ENCODE data around the gene HSD17B8. TPM values are rescaled to one million over a fixed set of nuclear protein-coding genes. Genes with fewer than 3 reads are reported as not detected.

HSD17B8 gene
- total RNA-seq, 6 donors from 2014 or later = 8.2 to 39.3 (median 28.7) TPM

DNA sequence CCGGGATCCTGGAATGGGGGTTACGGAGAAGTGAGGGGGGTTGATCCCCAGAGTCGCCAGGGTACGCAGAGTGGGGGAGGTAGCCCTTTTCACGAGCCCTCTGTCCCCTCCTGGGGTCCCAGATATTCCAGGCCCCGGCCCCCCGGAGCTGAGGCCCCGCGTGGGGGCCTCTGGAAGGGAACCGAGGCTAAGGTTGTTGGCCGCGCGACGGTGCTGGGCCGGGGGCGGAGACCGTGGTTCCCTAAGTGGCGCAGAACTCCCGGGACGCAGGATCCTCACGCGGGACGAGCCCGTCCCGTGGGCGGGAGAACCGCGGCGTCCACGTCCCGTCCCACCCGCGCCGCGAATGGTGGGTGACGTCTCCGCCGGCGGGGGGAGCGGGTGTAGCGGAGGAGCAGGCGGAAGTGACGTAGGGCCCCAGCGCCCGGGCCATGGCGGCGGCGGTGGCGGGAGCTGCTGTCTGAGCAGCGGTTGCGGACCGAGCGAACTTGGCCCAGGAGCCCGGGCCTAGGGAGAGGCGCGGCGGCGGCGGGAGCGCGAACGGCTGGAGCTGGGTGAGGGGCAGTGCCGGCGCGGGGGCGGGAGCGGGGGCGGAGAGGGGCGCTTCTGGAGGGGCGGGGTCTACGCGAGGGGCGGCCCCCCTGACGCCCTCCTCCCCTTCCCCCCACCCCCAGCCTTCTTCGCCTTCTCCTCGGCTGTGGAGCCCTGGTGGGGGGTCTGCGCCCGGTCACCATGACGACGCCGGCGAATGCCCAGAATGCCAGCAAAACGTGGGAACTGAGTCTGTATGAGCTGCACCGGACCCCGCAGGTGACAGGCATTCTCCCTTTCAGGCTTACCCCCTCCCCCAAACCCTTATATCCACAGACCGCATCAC lies 3.9 kb downstream of the HSD17B8 start, which contains the start of gene RING1:
RING1 (plus strand) TSS at position 410 of the 877 bp plus-strand sequence; CDS start at position 733, 323 bp downstream.
- ATAC-seq (ENCODE audit: low FRiP score in 2 of 2) = peak; percentile 75 to 93
- H3K4me3 ChIP-seq = peak within 1 kb of the TSS; percentile 62 to 91 (median 82)
- H3K27ac ChIP-seq = peak within 1 kb of the TSS; percentile 84 to 94 (median 90)
- DNase-seq = peak; percentile 91 to 97
- H3K9me3 ChIP-seq = no peaks in the 10 kb centered on the region
- no peaks in the 10 kb centered on the region for H3K27me3 ChIP-seq
- H3K36me3 ChIP-seq = peaks cover 4 to 30% (median 17%) of the 10 kb centered on the region in 4 donors
- WGBS, 2 donors = 0 to 2% methylated on average over 17 to 18 of the region's 86 CpGs
- TF ChIP-seq, protein P1, sequence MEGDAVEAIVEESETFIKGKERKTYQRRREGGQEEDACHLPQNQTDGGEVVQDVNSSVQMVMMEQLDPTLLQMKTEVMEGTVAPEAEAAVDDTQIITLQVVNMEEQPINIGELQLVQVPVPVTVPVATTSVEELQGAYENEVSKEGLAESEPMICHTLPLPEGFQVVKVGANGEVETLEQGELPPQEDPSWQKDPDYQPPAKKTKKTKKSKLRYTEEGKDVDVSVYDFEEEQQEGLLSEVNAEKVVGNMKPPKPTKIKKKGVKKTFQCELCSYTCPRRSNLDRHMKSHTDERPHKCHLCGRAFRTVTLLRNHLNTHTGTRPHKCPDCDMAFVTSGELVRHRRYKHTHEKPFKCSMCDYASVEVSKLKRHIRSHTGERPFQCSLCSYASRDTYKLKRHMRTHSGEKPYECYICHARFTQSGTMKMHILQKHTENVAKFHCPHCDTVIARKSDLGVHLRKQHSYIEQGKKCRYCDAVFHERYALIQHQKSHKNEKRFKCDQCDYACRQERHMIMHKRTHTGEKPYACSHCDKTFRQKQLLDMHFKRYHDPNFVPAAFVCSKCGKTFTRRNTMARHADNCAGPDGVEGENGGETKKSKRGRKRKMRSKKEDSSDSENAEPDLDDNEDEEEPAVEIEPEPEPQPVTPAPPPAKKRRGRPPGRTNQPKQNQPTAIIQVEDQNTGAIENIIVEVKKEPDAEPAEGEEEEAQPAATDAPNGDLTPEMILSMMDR (IDR thresholded peaks at IDR 0.05) = peak in 3 of 6 experiments; percentile 15 to 34 (median 31)
- peak in 1 of 4 donors; percentile 58 for TF ChIP-seq EP300 (IDR thresholded peaks at IDR 0.05)
- TF ChIP-seq POLR2AphosphoS5 (IDR thresholded peaks at IDR 0.05) = peak; percentile 100
- peak; percentile 68 to 99 (median 94) for TF ChIP-seq POLR2A (IDR thresholded peaks at IDR 0.05)
- H3K4me1 ChIP-seq = peaks cover 37 to 54% (median 41%) of the 10 kb centered on the region in 4 donors

DNA sequence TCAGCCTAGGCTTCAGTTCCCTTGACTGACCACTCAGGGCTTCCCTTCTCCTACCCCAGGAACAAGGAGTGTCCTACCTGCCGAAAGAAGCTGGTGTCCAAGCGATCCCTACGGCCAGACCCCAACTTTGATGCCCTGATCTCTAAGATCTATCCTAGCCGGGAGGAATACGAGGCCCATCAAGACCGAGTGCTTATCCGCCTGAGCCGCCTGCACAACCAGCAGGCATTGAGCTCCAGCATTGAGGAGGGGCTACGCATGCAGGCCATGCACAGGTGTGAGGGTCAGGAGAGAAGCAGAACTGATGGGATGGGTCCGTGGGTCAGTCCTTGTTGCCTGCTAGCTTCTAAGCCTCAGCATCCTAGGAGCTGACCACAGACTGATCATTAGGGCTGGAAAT lies 5.4 kb downstream of the HSD17B8 start:
- 94 to 100% methylated on average over 4 to 10 of the region's 10 CpGs for WGBS, 2 donors
- ATAC-seq (ENCODE audit: low FRiP score in 2 of 2) (no peak), DNase-seq (no peak)
- Histone ChIP-seq H3K4me1 (peaks cover 35 to 49% (median 40%) of the 10 kb centered on the region in 4 donors), H3K9me3 (no peaks in the 10 kb centered on the region), H3K4me3 (no peak overlapping the region), H3K27ac (no peak overlapping the region), H3K27me3 (no peaks in the 10 kb centered on the region), H3K36me3 (peaks cover 0 to 24% (median 12%) of the 10 kb centered on the region in 4 donors)
- no peak for TF ChIP-seq EP300 (IDR thresholded peaks at IDR 0.05)
- TF ChIP-seq POLR2A (IDR thresholded peaks at IDR 0.05) = no peak
- TF ChIP-seq, protein P1 (IDR thresholded peaks at IDR 0.05) = no peak
- no peak for TF ChIP-seq POLR2AphosphoS5 (IDR thresholded peaks at IDR 0.05)

DNA sequence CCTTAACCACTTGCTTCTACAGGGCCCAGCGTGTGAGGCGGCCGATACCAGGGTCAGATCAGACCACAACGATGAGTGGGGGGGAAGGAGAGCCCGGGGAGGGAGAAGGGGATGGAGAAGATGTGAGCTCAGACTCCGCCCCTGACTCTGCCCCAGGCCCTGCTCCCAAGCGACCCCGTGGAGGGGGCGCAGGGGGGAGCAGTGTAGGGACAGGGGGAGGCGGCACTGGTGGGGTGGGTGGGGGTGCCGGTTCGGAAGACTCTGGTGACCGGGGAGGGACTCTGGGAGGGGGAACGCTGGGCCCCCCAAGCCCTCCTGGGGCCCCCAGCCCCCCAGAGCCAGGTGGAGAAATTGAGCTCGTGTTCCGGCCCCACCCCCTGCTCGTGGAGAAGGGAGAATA lies 6.7 kb downstream of the HSD17B8 start:
- Histone ChIP-seq H3K4me1 (peaks cover 28 to 40% (median 33%) of the 10 kb centered on the region in 4 donors), H3K27me3 (no peaks in the 10 kb centered on the region), H3K4me3 (no peak overlapping the region), H3K27ac (no peak overlapping the region), H3K9me3 (no peaks in the 10 kb centered on the region), H3K36me3 (peaks cover 0 to 24% (median 12%) of the 10 kb centered on the region in 4 donors)
- ATAC-seq (ENCODE audit: low FRiP score in 2 of 2) (no peak), DNase-seq (no peak)
- 91 to 92% methylated on average over 7 to 14 of the region's 17 CpGs for WGBS, 2 donors
- TF ChIP-seq, protein P1 (IDR thresholded peaks at IDR 0.05) = no peak

DNA sequence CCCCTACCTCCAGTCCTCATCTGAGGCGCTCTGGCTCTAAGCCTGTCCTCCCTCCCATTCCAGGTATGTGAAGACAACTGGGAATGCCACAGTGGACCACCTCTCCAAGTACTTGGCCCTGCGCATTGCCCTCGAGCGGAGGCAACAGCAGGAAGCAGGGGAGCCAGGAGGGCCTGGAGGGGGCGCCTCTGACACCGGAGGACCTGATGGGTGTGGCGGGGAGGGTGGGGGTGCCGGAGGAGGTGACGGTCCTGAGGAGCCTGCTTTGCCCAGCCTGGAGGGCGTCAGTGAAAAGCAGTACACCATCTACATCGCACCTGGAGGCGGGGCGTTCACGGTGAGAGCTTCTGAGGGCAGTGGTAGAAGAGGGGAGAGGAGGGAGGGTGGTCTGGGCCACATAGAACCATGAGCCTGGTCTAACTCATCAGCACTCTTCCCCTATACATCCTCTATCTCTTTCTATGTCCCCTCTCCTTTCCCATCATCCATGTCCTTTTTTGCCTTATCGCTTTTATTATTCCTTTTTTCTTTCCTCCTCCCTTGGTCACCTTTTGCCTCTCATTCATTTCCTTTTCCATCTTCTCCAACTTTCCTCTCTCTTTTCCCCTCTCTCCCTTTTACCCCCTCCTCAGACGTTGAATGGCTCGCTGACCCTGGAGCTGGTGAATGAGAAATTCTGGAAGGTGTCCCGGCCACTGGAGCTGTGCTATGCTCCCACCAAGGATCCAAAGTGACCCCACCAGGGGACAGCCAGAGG lies 7.4 kb downstream of the HSD17B8 start:
- H3K9me3 ChIP-seq = no peaks in the 10 kb centered on the region
- ATAC-seq (ENCODE audit: low FRiP score in 2 of 2) = no peak
- no peak for DNase-seq
- WGBS, 2 donors = 88 to 91% methylated on average over 14 to 18 of the region's 18 CpGs
- H3K4me3 ChIP-seq = no peak overlapping the region
- TF ChIP-seq EP300 (IDR thresholded peaks at IDR 0.05) (no peak), POLR2AphosphoS5 (IDR thresholded peaks at IDR 0.05) (no peak)
- TF ChIP-seq, protein P1 (IDR thresholded peaks at IDR 0.05) = no peak
- H3K36me3 ChIP-seq = peaks cover 0 to 24% (median 12%) of the 10 kb centered on the region in 4 donors
- H3K4me1 ChIP-seq = peaks cover 27 to 38% (median 32%) of the 10 kb centered on the region in 4 donors
- H3K27ac ChIP-seq = no peak overlapping the region
- H3K27me3 ChIP-seq = no peaks in the 10 kb centered on the region
